HEK293T (cell line): Measurements from ENCODE around the gene P4HA2.

ENCODE experiments used
- BHLHE40 ChIP-seq: fragments of 450-650 bp; IDR thresholded peaks from 2 replicates; pipeline ENCODE4 v1.6.1; 2016; ENCODE audit warnings: mild to moderate bottlenecking, moderate library complexity, borderline replicate concordance
- FOXM1 ChIP-seq: fragments of 450-650 bp; IDR thresholded peaks from 2 replicates; pipeline ENCODE4 v1.6.1; 2017; ENCODE audit warnings: mild to moderate bottlenecking, borderline replicate concordance

DNA sequence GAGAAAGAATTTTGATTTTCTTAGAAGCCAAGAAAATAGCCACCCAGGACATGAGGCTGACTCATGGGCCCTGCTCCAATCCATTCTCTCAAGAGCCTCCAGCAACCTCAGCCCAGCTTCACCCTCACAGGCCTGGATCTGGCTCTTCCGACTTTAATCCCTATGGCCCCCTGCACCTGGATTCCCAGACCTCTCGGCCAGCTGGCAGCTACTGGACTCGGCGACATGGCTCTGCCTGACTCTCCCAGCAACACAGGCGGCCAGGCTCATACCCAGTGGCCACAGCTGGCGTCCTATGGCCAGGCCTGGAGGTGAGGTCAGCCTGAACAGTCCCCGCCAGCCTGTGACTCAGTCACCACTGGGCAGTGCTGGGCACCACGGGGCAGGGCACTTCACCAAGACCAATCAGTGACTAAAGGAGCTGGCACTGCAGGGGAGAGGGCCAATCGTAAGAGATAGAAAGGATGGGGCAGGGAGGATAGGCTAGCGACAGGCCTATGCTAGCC is 23.6 kb upstream of the P4HA2 start:
- no peak for TF ChIP-seq FOXM1
- no peak for TF ChIP-seq BHLHE40
